HepG2 (cell line): ENCODE results near the gene SECTM1. TPM values are rescaled to one million over a fixed set of nuclear protein-coding genes. Genes with fewer than 3 reads are reported as not detected.
A peak's percentile ranks its signal among the peaks of the same experiment; 100 is the strongest.

Experiments
- AFF4 ChIP-seq: sonication (generic); formaldehyde crosslinking; IDR thresholded peaks from 2 replicates; pipeline ENCODE4 v1.4.0; 2020; ENCODE audit warnings: missing genetic modification reagents
- ELK4 ChIP-seq: sonication (generic); formaldehyde crosslinking; IDR thresholded peaks from 2 replicates; pipeline ENCODE4 v1.9.0; 2021; ENCODE audit warnings: missing genetic modification reagents, borderline replicate concordance
- GATAD2A ChIP-seq: IDR thresholded peaks from 2 replicates; pipeline ENCODE4 v1.6.1; 2016
- IRX3 ChIP-seq: sonication (generic); formaldehyde crosslinking; IDR thresholded peaks from 2 replicates; pipeline ENCODE4 v1.8.1; 2023; ENCODE audit warnings: mild to moderate bottlenecking, low read depth, missing genetic modification reagents, borderline replicate concordance
- MAFG ChIP-seq: sonication (generic); formaldehyde crosslinking; IDR thresholded peaks from 2 replicates; pipeline ENCODE4 v1.5.1; 2020; ENCODE audit warnings: mild to moderate bottlenecking, missing genetic modification reagents
- NCOA1 ChIP-seq: sonication (generic); formaldehyde crosslinking; IDR thresholded peaks from 2 replicates; pipeline ENCODE4 v1.9.0; 2021; ENCODE audit warnings: missing genetic modification reagents
- REL ChIP-seq: sonication (generic); formaldehyde crosslinking; conservative IDR thresholded peaks from 2 replicates; pipeline ENCODE4 v1.8.0; 2022; ENCODE audit warnings: mild to moderate bottlenecking, missing genetic modification reagents, moderate library complexity
- TERF1 ChIP-seq: sonication (generic); formaldehyde crosslinking; IDR thresholded peaks from 2 replicates; pipeline ENCODE4 v1.8.0; 2022; ENCODE audit warnings: mild to moderate bottlenecking, missing genetic modification reagents, moderate library complexity
- TRIM24 ChIP-seq: sonication (generic); formaldehyde crosslinking; IDR thresholded peaks from 2 replicates; pipeline ENCODE4 v1.8.0; 2022; ENCODE audit warnings: mild to moderate bottlenecking, missing genetic modification reagents
- ZHX2 ChIP-seq, 2 experiments: sonication (generic) in 1 of 2; formaldehyde crosslinking in 1 of 2; IDR thresholded peaks; 2 replicates each; pipeline versions ENCODE4 v1.6.1 to v1.9.0; 2014 to 2022; ENCODE audit warnings: antibody characterized with exemption in 1 of 2, borderline replicate concordance in 1 of 2, inconsistent platforms in 1 of 2, low read depth in 1 of 2, missing genetic modification reagents in 1 of 2
- ZNF75D ChIP-seq: sonication (generic); formaldehyde crosslinking; IDR thresholded peaks from 2 replicates; pipeline ENCODE4 v1.8.1; 2023; ENCODE audit warnings: missing genetic modification reagents, mild to moderate bottlenecking, borderline replicate concordance
- ZNF766 ChIP-seq: sonication (generic); formaldehyde crosslinking; IDR thresholded peaks from 2 replicates; pipeline ENCODE4 v1.5.0; 2020; ENCODE audit warnings: missing genetic modification reagents, borderline replicate concordance
- ZNF777 ChIP-seq: sonication (generic); formaldehyde crosslinking; IDR thresholded peaks from 2 replicates; pipeline ENCODE4 v1.4.0; 2020; ENCODE audit warnings: missing genetic modification reagents
- polyA plus RNA-seq, 8 experiments: library from polyadenylated mRNA; depleted of rRNA in 3 of 8; stranded (reverse) in 7 of 8; unstranded in 1 of 8; fragments of >200 nt; fragmentation: Illumina TruSeq in 4 of 8; extraction: Trizol in 4 of 8; gene quantifications; 2 replicates each; pipeline versions ENCODE4 v1.2.1 to v1.2.3, GENCODE V29; 2011 to 2016; ENCODE audit warnings: low read depth in 4 of 8, missing spikeins in 1 of 8, mixed read lengths in 1 of 8; ENCODE audit not compliant: insufficient read depth in 1 of 8
- total RNA-seq, 5 experiments: library from RNA; depleted of rRNA; stranded (reverse); fragments of >200 nt; fragmentation: Illumina TruSeq; extraction: Trizol; gene quantifications; 2 replicates each; pipeline ENCODE4 v1.2.3, GENCODE V29; 2016; ENCODE audit warnings: low read depth in 1 of 5
- TF ChIP-seq, protein P1 (sequence below): IDR thresholded peaks from 2 replicates; pipeline ENCODE4 v1.6.1; 2016; ENCODE audit warnings: mild to moderate bottlenecking

SECTM1 gene
- total and polyA plus RNA-seq, 2 of the 13 experiments (the other 11 are each of a cell fraction or from before 2014, with no cell fraction given): 3.5 to 5.3 TPM

- 0 out of 2 replicates have a peak, but pooled peaks have one; percentile 30 for TF ChIP-seq ZHX2 (IDR thresholded peaks at IDR 0.05; ENCODE audit: low read depth)
- TF ChIP-seq ZHX2 (CRISPR knock-in tag; IDR thresholded peaks at IDR 0.05; ENCODE audit: borderline replicate concordance): no peak
- no peak for TF ChIP-seq MAFG (CRISPR knock-in tag)
- 0 out of 2 replicates have a peak, but pooled peaks have one; percentile 44 for TF ChIP-seq TRIM24 (CRISPR knock-in tag)
- TF ChIP-seq REL (CRISPR knock-in tag): no peak
- peak; percentile 4; the same call in 1 of the 2 replicates for TF ChIP-seq GATAD2A (CRISPR knock-in tag)
- no peak for TF ChIP-seq TERF1 (CRISPR knock-in tag)
- no peak for TF ChIP-seq NCOA1 (CRISPR knock-in tag)
- peak; percentile 50; the same call in 1 of the 2 replicates for TF ChIP-seq ZNF766 (CRISPR knock-in tag)
- 0 out of 2 replicates have a peak, but pooled peaks have one; percentile 39 for TF ChIP-seq ZNF75D (CRISPR knock-in tag)
- TF ChIP-seq, protein P1, sequence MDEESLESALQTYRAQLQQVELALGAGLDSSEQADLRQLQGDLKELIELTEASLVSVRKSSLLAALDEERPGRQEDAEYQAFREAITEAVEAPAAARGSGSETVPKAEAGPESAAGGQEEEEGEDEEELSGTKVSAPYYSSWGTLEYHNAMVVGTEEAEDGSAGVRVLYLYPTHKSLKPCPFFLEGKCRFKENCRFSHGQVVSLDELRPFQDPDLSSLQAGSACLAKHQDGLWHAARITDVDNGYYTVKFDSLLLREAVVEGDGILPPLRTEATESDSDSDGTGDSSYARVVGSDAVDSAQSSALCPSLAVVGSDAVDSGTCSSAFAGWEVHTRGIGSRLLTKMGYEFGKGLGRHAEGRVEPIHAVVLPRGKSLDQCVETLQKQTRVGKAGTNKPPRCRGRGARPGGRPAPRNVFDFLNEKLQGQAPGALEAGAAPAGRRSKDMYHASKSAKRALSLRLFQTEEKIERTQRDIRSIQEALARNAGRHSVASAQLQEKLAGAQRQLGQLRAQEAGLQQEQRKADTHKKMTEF (CRISPR knock-in tag): no peak; the same call in 1 of the 2 replicates
- TF ChIP-seq IRX3: no peak
- TF ChIP-seq ZNF777 (CRISPR knock-in tag): no peak
- 0 out of 2 replicates have a peak, but pooled peaks have one; percentile 35 for TF ChIP-seq ELK4
- no peak for TF ChIP-seq AFF4 (CRISPR knock-in tag)
Observed at GRCh38 chr17:82355770-82356427, 22.3 kb upstream of the SECTM1 start (continued).
